Rectal smooth muscle tissue (tissue), 1 donor: ENCODE measurements around the gene ZNF492.
A peak's percentile ranks its signal among the peaks of the same experiment; 100 is the strongest.
"Not testable (repeated sequence)": the region's sequence is repeated elsewhere in the genome, so short reads cannot be mapped to it uniquely, and the experiment has no call there.

Source experiments
- H3K27ac ChIP-seq: one replicate; pipeline ENCODE4 v1.7.0; 2013; ENCODE audit warnings: low read depth, low read length, inconsistent platforms
- H3K27me3 ChIP-seq: one replicate; pipeline ENCODE4 v1.7.0; 2013; ENCODE audit warnings: low read length; ENCODE audit not compliant: control insufficient read depth, insufficient read depth
- H3K36me3 ChIP-seq: one replicate; pipeline ENCODE4 v1.7.0; 2013; ENCODE audit warnings: low read length; ENCODE audit not compliant: control insufficient read depth, insufficient read depth
- H3K4me1 ChIP-seq: one replicate; pipeline ENCODE4 v1.7.0; 2013; ENCODE audit warnings: low read length; ENCODE audit not compliant: control insufficient read depth, insufficient read depth
- H3K4me3 ChIP-seq: one replicate; pipeline ENCODE4 v1.7.0; 2013; ENCODE audit warnings: low read length
- H3K9ac ChIP-seq: one replicate; pipeline ENCODE4 v1.7.0; 2013; ENCODE audit warnings: low read length

The ZNF492 gene

GRCh38 chr19:22633706-22634449 is at the start of gene ZNF492:
Gene ZNF492, plus strand, starts transcription at chr19:22634324. Its CDS starts 19,076 bp downstream, at chr19:22653400.
- H3K4me3 ChIP-seq = peak within 1 kb of the TSS; percentile 68
- H3K27ac ChIP-seq, H3K9ac ChIP-seq, H3K4me1 ChIP-seq, H3K27me3 ChIP-seq, H3K36me3 ChIP-seq: not testable (repeated sequence)

GRCh38 chr19:22595422-22595821 is 38.7 kb upstream of the ZNF492 start:
- Histone ChIP-seq H3K4me1 (no peaks in the 10 kb centered on the region), H3K9ac (no peak overlapping the region), H3K36me3 (no peaks in the 10 kb centered on the region), H3K27me3 (no peaks in the 10 kb centered on the region), H3K4me3 (no peak overlapping the region), H3K27ac (no peak overlapping the region)

- H3K27me3 ChIP-seq = no peaks in the 10 kb centered on the region
These were observed 38.2 kb upstream of the ZNF492 start for GRCh38 chr19:22595918-22596341.

GRCh38 chr19:22600690-22601648 is 33.2 kb upstream of the ZNF492 start:
- H3K4me1 ChIP-seq = no peaks in the 10 kb centered on the region
- H3K27me3 ChIP-seq = no peaks in the 10 kb centered on the region
- H3K4me3 ChIP-seq = no peak overlapping the region
- H3K27ac ChIP-seq = no peak overlapping the region
- no peaks in the 10 kb centered on the region for H3K36me3 ChIP-seq
- no peak overlapping the region for H3K9ac ChIP-seq

More at GRCh38 chr19:22595918-22596341, 38.2 kb upstream of the ZNF492 start:
- Histone ChIP-seq H3K36me3 (no peaks in the 10 kb centered on the region), H3K4me1 (no peaks in the 10 kb centered on the region), H3K9ac (no peak overlapping the region), H3K27ac (no peak overlapping the region), H3K4me3 (no peak overlapping the region)

- Histone ChIP-seq H3K36me3 (no peaks in the 10 kb centered on the region), H3K9ac (no peak overlapping the region), H3K4me3 (no peak overlapping the region), H3K4me1 (no peaks in the 10 kb centered on the region), H3K27ac (no peak overlapping the region), H3K27me3 (no peaks in the 10 kb centered on the region)
These were observed 32.1 kb upstream of the ZNF492 start for GRCh38 chr19:22601906-22602630.

- Histone ChIP-seq H3K9ac (no peak overlapping the region), H3K4me1 (no peaks in the 10 kb centered on the region), H3K27me3 (no peaks in the 10 kb centered on the region), H3K36me3 (no peaks in the 10 kb centered on the region), H3K4me3 (no peak overlapping the region), H3K27ac (no peak overlapping the region)
These were observed 31.4 kb upstream of the ZNF492 start for GRCh38 chr19:22602631-22603272.

- Histone ChIP-seq H3K27ac (no peak overlapping the region), H3K4me1 (no peaks in the 10 kb centered on the region), H3K36me3 (no peaks in the 10 kb centered on the region), H3K9ac (no peak overlapping the region), H3K4me3 (no peak overlapping the region), H3K27me3 (no peaks in the 10 kb centered on the region)
These were observed 30.3 kb upstream of the ZNF492 start for GRCh38 chr19:22603518-22604440.

- Histone ChIP-seq H3K36me3 (no peaks in the 10 kb centered on the region), H3K27ac (no peak overlapping the region), H3K27me3 (no peaks in the 10 kb centered on the region), H3K4me3 (no peak overlapping the region), H3K4me1 (no peaks in the 10 kb centered on the region), H3K9ac (no peak overlapping the region)
These were observed 29.4 kb upstream of the ZNF492 start for GRCh38 chr19:22604571-22605274.

GRCh38 chr19:22605275-22606211 is 28.6 kb upstream of the ZNF492 start:
- Histone ChIP-seq H3K9ac (no peak overlapping the region), H3K27me3 (no peaks in the 10 kb centered on the region), H3K4me1 (no peaks in the 10 kb centered on the region), H3K4me3 (no peak overlapping the region), H3K36me3 (no peaks in the 10 kb centered on the region), H3K27ac (no peak overlapping the region)

- Histone ChIP-seq H3K27me3 (no peaks in the 10 kb centered on the region), H3K27ac (no peak overlapping the region), H3K4me1 (no peaks in the 10 kb centered on the region), H3K4me3 (no peak overlapping the region), H3K36me3 (no peaks in the 10 kb centered on the region), H3K9ac (no peak overlapping the region)
These were observed 27.9 kb upstream of the ZNF492 start for GRCh38 chr19:22606212-22606553.
